Measurements from ENCODE around the gene C1orf232. TPM values are rescaled to one million over a fixed set of nuclear protein-coding genes. Genes with fewer than 3 reads are reported as not detected.
A peak's percentile ranks its signal among the peaks of the same experiment; 100 is the strongest.

The C1orf232 gene
- total and polyA plus RNA-seq, 2 donors = not detected

- Histone ChIP-seq H3K27me3 (ENCODE audit: control insufficient read depth in 2 of 2, insufficient read depth in 1 of 2, low read length in 1 of 2) (peaks cover under 1 to 27% of the 10 kb centered on the region in 2 donors), H3K36me3 (ENCODE audit: control insufficient read depth in 2 of 2, insufficient read depth in 2 of 2, low read length in 1 of 2) (peaks cover 2 to 3% of the 10 kb centered on the region in 2 donors), H3K27ac (ENCODE audit: low read depth in 1 of 2, low read length in 1 of 2) (peak within 1 kb of the TSS in 1 of 2 donors; percentile 68), H3K4me3 (ENCODE audit: low read length in 2 of 2) (peak within 1 kb of the TSS; percentile 67 to 87), H3K9me3 (ENCODE audit: control insufficient read depth in 2 of 2, insufficient read depth in 1 of 2, low read length in 1 of 2) (no peaks in the 10 kb centered on the region), H3K4me1 (ENCODE audit: control insufficient read depth in 2 of 2, insufficient read depth in 2 of 2, low read length in 2 of 2) (peaks cover 10 to 27% of the 10 kb centered on the region in 2 donors)
- DNase-seq (ENCODE audit: low read depth in 6 of 9, low spot score in 9 of 9) = peak in 6 of 9 donors; percentile 49 to 77 (median 63)
- WGBS = 2% methylated on average over 76 of the region's 76 CpGs
Observed at GRCh38 chr1:26169669-26170471, 1.1 kb upstream of the C1orf232 start, which contains the start of gene ZNF593. ZNF593 (plus strand) TSS chr1:26169908; CDS start chr1:26169984, 76 bp downstream.

DNA sequence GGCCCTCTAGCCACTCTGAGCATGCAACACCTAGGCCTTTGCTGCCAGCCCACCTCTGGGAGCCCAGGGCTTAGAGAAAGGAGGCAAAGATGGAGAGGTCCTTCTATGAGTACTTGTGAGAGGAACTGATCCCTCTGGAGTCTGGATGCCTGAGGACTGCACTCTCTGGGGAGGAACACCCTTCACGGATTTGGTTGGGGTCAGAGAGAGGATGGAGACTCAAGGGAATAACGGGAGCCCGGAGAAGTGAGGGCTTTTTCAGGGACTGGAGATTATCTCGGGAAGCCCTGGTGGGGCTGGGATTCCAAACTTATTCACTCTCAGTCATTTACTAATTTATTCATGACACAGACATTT is 413 bp upstream of the C1orf232 start:
- peaks cover 3 to 33% of the 10 kb centered on the region in 2 donors for H3K27me3 ChIP-seq (ENCODE audit: control insufficient read depth in 2 of 2, insufficient read depth in 1 of 2, low read length in 1 of 2)
- H3K27ac ChIP-seq (ENCODE audit: low read depth in 1 of 2, low read length in 1 of 2) = no peak overlapping the region
- H3K4me1 ChIP-seq (ENCODE audit: control insufficient read depth in 2 of 2, insufficient read depth in 2 of 2, low read length in 2 of 2) = peaks cover 14 to 32% of the 10 kb centered on the region in 2 donors
- DNase-seq (ENCODE audit: low read depth in 6 of 9, low spot score in 9 of 9) = no peak
- peaks cover 2 to 3% of the 10 kb centered on the region in 2 donors for H3K36me3 ChIP-seq (ENCODE audit: control insufficient read depth in 2 of 2, insufficient read depth in 2 of 2, low read length in 1 of 2)
- H3K4me3 ChIP-seq (ENCODE audit: low read length in 2 of 2) = peak overlapping the region in 1 of 2 donors; percentile 67
- 93% methylated on average over 4 of the region's 4 CpGs for WGBS
- H3K9me3 ChIP-seq (ENCODE audit: control insufficient read depth in 2 of 2, insufficient read depth in 1 of 2, low read length in 1 of 2) = no peaks in the 10 kb centered on the region

DNA sequence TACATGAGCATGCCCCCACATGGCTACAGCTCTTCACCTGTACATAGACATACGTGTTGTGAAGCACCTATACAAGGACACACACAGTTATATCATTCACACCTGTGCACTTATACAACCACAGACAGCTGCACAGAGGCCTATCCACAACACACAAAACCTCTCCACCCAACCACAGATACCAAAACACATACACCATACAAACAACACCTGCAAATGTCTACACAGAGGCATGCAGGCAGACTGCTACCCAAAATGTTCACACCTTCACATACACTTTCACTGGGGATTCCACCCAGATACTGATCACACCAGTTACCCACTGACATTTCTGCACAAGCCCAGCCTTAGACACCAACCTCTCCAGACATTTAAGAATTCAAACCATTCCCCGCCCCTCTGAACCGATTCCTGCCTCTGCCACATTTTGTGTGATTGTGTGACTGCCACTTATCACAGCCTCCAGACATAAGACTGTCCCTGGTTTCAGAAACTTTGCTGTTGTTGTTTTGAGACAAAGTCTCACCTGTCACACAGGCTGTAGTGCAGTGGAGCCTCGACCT is 2.0 kb downstream of the C1orf232 start:
- H3K27me3 ChIP-seq (ENCODE audit: control insufficient read depth in 2 of 2, insufficient read depth in 1 of 2, low read length in 1 of 2) = peaks cover 19 to 55% of the 10 kb centered on the region in 2 donors
- 77% methylated on average over 4 of the region's 4 CpGs for WGBS
- H3K36me3 ChIP-seq (ENCODE audit: control insufficient read depth in 2 of 2, insufficient read depth in 2 of 2, low read length in 1 of 2) = peaks cover 2 to 3% of the 10 kb centered on the region in 2 donors
- peaks cover 15 to 43% of the 10 kb centered on the region in 2 donors for H3K4me1 ChIP-seq (ENCODE audit: control insufficient read depth in 2 of 2, insufficient read depth in 2 of 2, low read length in 2 of 2)
- DNase-seq (ENCODE audit: low read depth in 6 of 9, low spot score in 9 of 9) = peak in 1 of 9 donors; percentile 39
- no peak overlapping the region for H3K4me3 ChIP-seq (ENCODE audit: low read length in 2 of 2)
- H3K27ac ChIP-seq (ENCODE audit: low read depth in 1 of 2, low read length in 1 of 2) = no peak overlapping the region
- H3K9me3 ChIP-seq (ENCODE audit: control insufficient read depth in 2 of 2, insufficient read depth in 1 of 2, low read length in 1 of 2) = peaks cover 0 to 8% of the 10 kb centered on the region in 2 donors

- 81% methylated on average over 19 of the region's 19 CpGs for WGBS
- peaks cover 27 to 67% of the 10 kb centered on the region in 2 donors for H3K27me3 ChIP-seq (ENCODE audit: control insufficient read depth in 2 of 2, insufficient read depth in 1 of 2, low read length in 1 of 2)
- DNase-seq (ENCODE audit: low read depth in 6 of 9, low spot score in 9 of 9) = no peak
- H3K4me1 ChIP-seq (ENCODE audit: control insufficient read depth in 2 of 2, insufficient read depth in 2 of 2, low read length in 2 of 2) = peaks cover 12 to 44% of the 10 kb centered on the region in 2 donors
- no peaks in the 10 kb centered on the region for H3K36me3 ChIP-seq (ENCODE audit: control insufficient read depth in 2 of 2, insufficient read depth in 2 of 2, low read length in 1 of 2)
- H3K4me3 ChIP-seq (ENCODE audit: low read length in 2 of 2) = no peak overlapping the region
- H3K9me3 ChIP-seq (ENCODE audit: control insufficient read depth in 2 of 2, insufficient read depth in 1 of 2, low read length in 1 of 2) = peaks cover 0 to 8% of the 10 kb centered on the region in 2 donors
- no peak overlapping the region for H3K27ac ChIP-seq (ENCODE audit: low read depth in 1 of 2, low read length in 1 of 2)
Observed at GRCh38 chr1:26164861-26165842, 3.6 kb downstream of the C1orf232 start.

DNA sequence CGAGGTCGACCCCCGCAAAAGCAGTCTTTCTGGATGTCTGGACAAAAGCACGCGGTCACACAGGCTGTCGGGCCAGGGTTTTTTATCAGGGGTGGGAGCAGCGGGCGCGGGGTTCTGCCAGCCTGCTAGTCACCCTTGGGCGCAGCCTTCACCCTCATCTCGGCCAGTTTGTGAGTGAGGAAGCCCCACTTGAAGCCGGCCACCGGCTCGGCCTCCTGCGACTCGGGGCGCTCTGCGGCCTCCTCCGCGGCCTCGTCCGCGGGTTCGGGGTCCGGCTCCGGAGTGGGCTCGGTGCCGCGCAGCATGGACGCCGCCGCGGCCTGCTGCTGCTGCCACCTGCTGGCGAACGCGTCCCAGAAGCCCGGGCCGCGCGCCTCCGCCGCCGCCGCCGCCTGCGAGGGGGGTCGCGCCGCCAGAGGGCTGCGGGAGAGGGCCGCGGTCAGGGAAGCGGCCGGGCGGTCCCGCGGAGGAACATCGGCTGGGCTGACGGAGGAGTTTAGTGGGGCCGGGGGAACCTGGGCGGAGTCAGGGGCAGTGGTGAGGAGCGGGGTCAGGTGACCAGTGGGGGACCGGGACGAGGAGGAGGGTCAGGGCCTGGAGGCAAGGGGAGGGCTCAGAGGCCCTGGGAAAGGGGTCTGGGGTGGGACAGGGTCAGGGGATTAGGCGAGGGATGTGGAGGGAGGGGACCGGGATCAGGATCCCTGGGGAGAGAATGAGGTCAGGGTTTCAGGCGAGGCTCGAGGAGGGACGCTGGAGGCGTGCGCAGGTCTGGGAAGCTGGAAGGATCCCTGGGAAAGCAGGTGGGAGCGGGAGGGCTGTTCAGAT is 4.5 kb downstream of the C1orf232 start:
- Histone ChIP-seq H3K4me3 (ENCODE audit: low read length in 2 of 2) (peak overlapping the region in 1 of 2 donors; percentile 14), H3K36me3 (ENCODE audit: control insufficient read depth in 2 of 2, insufficient read depth in 2 of 2, low read length in 1 of 2) (no peaks in the 10 kb centered on the region), H3K9me3 (ENCODE audit: control insufficient read depth in 2 of 2, insufficient read depth in 1 of 2, low read length in 1 of 2) (peaks cover 0 to 8% of the 10 kb centered on the region in 2 donors), H3K27me3 (ENCODE audit: control insufficient read depth in 2 of 2, insufficient read depth in 1 of 2, low read length in 1 of 2) (peaks cover 27 to 61% of the 10 kb centered on the region in 2 donors), H3K27ac (ENCODE audit: low read depth in 1 of 2, low read length in 1 of 2) (no peak overlapping the region), H3K4me1 (ENCODE audit: control insufficient read depth in 2 of 2, insufficient read depth in 2 of 2, low read length in 2 of 2) (peaks cover 11 to 36% of the 10 kb centered on the region in 2 donors)
- 14% methylated on average over 72 of the region's 72 CpGs for WGBS
- DNase-seq (ENCODE audit: low read depth in 6 of 9, low spot score in 9 of 9) = peak in 1 of 9 donors; percentile 53

- peaks cover 0 to 8% of the 10 kb centered on the region in 2 donors for H3K9me3 ChIP-seq (ENCODE audit: control insufficient read depth in 2 of 2, insufficient read depth in 1 of 2, low read length in 1 of 2)
- WGBS = 57% methylated on average over 9 of the region's 9 CpGs
Observed at GRCh38 chr1:26163684-26164035, 5.1 kb downstream of the C1orf232 start.

GRCh38 chr1:26162220-26162709 is 6.5 kb downstream of the C1orf232 start:
- H3K4me1 ChIP-seq (ENCODE audit: control insufficient read depth in 2 of 2, insufficient read depth in 2 of 2, low read length in 2 of 2) = peaks cover 11 to 44% of the 10 kb centered on the region in 2 donors
- no peaks in the 10 kb centered on the region for H3K36me3 ChIP-seq (ENCODE audit: control insufficient read depth in 2 of 2, insufficient read depth in 2 of 2, low read length in 1 of 2)
- H3K4me3 ChIP-seq (ENCODE audit: low read length in 2 of 2) = peak overlapping the region in 1 of 2 donors; percentile 50
- no peak overlapping the region for H3K27ac ChIP-seq (ENCODE audit: low read depth in 1 of 2, low read length in 1 of 2)
- DNase-seq (ENCODE audit: low read depth in 6 of 9, low spot score in 9 of 9) = no peak
- peaks cover 0 to 8% of the 10 kb centered on the region in 2 donors for H3K9me3 ChIP-seq (ENCODE audit: control insufficient read depth in 2 of 2, insufficient read depth in 1 of 2, low read length in 1 of 2)
- 27% methylated on average over 21 of the region's 21 CpGs for WGBS
- H3K27me3 ChIP-seq (ENCODE audit: control insufficient read depth in 2 of 2, insufficient read depth in 1 of 2, low read length in 1 of 2) = peaks cover 27 to 59% of the 10 kb centered on the region in 2 donors

More at GRCh38 chr1:26163684-26164035, 5.1 kb downstream of the C1orf232 start:
- H3K27ac ChIP-seq (ENCODE audit: low read depth in 1 of 2, low read length in 1 of 2) = no peak overlapping the region
- peaks cover 27 to 59% of the 10 kb centered on the region in 2 donors for H3K27me3 ChIP-seq (ENCODE audit: control insufficient read depth in 2 of 2, insufficient read depth in 1 of 2, low read length in 1 of 2)
- no peaks in the 10 kb centered on the region for H3K36me3 ChIP-seq (ENCODE audit: control insufficient read depth in 2 of 2, insufficient read depth in 2 of 2, low read length in 1 of 2)
- DNase-seq (ENCODE audit: low read depth in 6 of 9, low spot score in 9 of 9) = no peak
- H3K4me3 ChIP-seq (ENCODE audit: low read length in 2 of 2) = no peak overlapping the region
- H3K4me1 ChIP-seq (ENCODE audit: control insufficient read depth in 2 of 2, insufficient read depth in 2 of 2, low read length in 2 of 2) = peaks cover 11 to 37% of the 10 kb centered on the region in 2 donors

Measured in thymus (tissue), 11 donors.